ENCODE measurements around the gene ADAMTS7.
"Not testable (repeated sequence)": the region's sequence is repeated elsewhere in the genome, so short reads cannot be mapped to it uniquely, and the experiment has no call there.

The ADAMTS7 gene

GRCh38 chr15:78719819-78720450, 91.3 kb downstream of the ADAMTS7 start:
- H3K27ac ChIP-seq (ENCODE audit: insufficient read depth, low read depth, low read length, poor library complexity, severe bottlenecking); H3K36me3 ChIP-seq (ENCODE audit: control insufficient read depth, insufficient read depth, low read length); H3K9me3 ChIP-seq (ENCODE audit: control insufficient read depth, low read length); H3K27me3 ChIP-seq (ENCODE audit: control insufficient read depth, insufficient read depth, low read length, poor library complexity, severe bottlenecking); H3K4me3 ChIP-seq (ENCODE audit: insufficient read depth, low read depth, low read length); H3K4me1 ChIP-seq (ENCODE audit: control insufficient read depth, insufficient read depth, low read length): not testable (repeated sequence)
- 71 to 74% methylated on average over 21 of the region's 21 CpGs for WGBS, 2 experiments

- Histone ChIP-seq H3K27ac (ENCODE audit: insufficient read depth, low read depth, low read length, poor library complexity, severe bottlenecking) (no peak overlapping the region), H3K36me3 (ENCODE audit: control insufficient read depth, insufficient read depth, low read length) (no peaks in the 10 kb centered on the region), H3K27me3 (ENCODE audit: control insufficient read depth, insufficient read depth, low read length, poor library complexity, severe bottlenecking) (no peaks in the 10 kb centered on the region), H3K4me3 (ENCODE audit: insufficient read depth, low read depth, low read length) (no peak overlapping the region), H3K9me3 (ENCODE audit: control insufficient read depth, low read length) (no peaks in the 10 kb centered on the region), H3K4me1 (ENCODE audit: control insufficient read depth, insufficient read depth, low read length) (no peaks in the 10 kb centered on the region)
- WGBS, 2 experiments: 75 to 92% methylated on average over 1 to 2 of the region's 2 CpGs
Observed at GRCh38 chr15:78718837-78719236, 92.4 kb downstream of the ADAMTS7 start.

GRCh38 chr15:78717956-78718656, 93.2 kb downstream of the ADAMTS7 start:
- no peaks in the 10 kb centered on the region for H3K4me1 ChIP-seq (ENCODE audit: control insufficient read depth, insufficient read depth, low read length)

GRCh38 chr15:78716651-78717050, 94.6 kb downstream of the ADAMTS7 start:
- WGBS, 2 experiments: 94 to 98% methylated on average over 2 of the region's 2 CpGs
- no peaks in the 10 kb centered on the region for H3K9me3 ChIP-seq (ENCODE audit: control insufficient read depth, low read length)

More at GRCh38 chr15:78717956-78718656, 93.2 kb downstream of the ADAMTS7 start:
- Histone ChIP-seq H3K27ac (ENCODE audit: insufficient read depth, low read depth, low read length, poor library complexity, severe bottlenecking) (no peak overlapping the region), H3K36me3 (ENCODE audit: control insufficient read depth, insufficient read depth, low read length) (no peaks in the 10 kb centered on the region), H3K27me3 (ENCODE audit: control insufficient read depth, insufficient read depth, low read length, poor library complexity, severe bottlenecking) (no peaks in the 10 kb centered on the region), H3K4me3 (ENCODE audit: insufficient read depth, low read depth, low read length) (no peak overlapping the region), H3K9me3 (ENCODE audit: control insufficient read depth, low read length) (no peaks in the 10 kb centered on the region)
- WGBS, 2 experiments: 88 to 90% methylated on average over 2 of the region's 2 CpGs

GRCh38 chr15:78715930-78716329, 95.3 kb downstream of the ADAMTS7 start:
- 90 to 92% methylated on average over 1 to 2 of the region's 2 CpGs for WGBS, 2 experiments
- no peaks in the 10 kb centered on the region for H3K4me1 ChIP-seq (ENCODE audit: control insufficient read depth, insufficient read depth, low read length)
- H3K36me3 ChIP-seq (ENCODE audit: control insufficient read depth, insufficient read depth, low read length): no peaks in the 10 kb centered on the region
- H3K27ac ChIP-seq (ENCODE audit: insufficient read depth, low read depth, low read length, poor library complexity, severe bottlenecking): no peak overlapping the region
- no peak overlapping the region for H3K4me3 ChIP-seq (ENCODE audit: insufficient read depth, low read depth, low read length)
- no peaks in the 10 kb centered on the region for H3K9me3 ChIP-seq (ENCODE audit: control insufficient read depth, low read length)
- H3K27me3 ChIP-seq (ENCODE audit: control insufficient read depth, insufficient read depth, low read length, poor library complexity, severe bottlenecking): no peaks in the 10 kb centered on the region

More at GRCh38 chr15:78716651-78717050, 94.6 kb downstream of the ADAMTS7 start:
- Histone ChIP-seq H3K27ac (ENCODE audit: insufficient read depth, low read depth, low read length, poor library complexity, severe bottlenecking) (no peak overlapping the region), H3K27me3 (ENCODE audit: control insufficient read depth, insufficient read depth, low read length, poor library complexity, severe bottlenecking) (no peaks in the 10 kb centered on the region), H3K36me3 (ENCODE audit: control insufficient read depth, insufficient read depth, low read length) (no peaks in the 10 kb centered on the region), H3K4me1 (ENCODE audit: control insufficient read depth, insufficient read depth, low read length) (no peaks in the 10 kb centered on the region), H3K4me3 (ENCODE audit: insufficient read depth, low read depth, low read length) (no peak overlapping the region)

- no peak overlapping the region for H3K4me3 ChIP-seq (ENCODE audit: insufficient read depth, low read depth, low read length)
- H3K27me3 ChIP-seq (ENCODE audit: control insufficient read depth, insufficient read depth, low read length, poor library complexity, severe bottlenecking): no peaks in the 10 kb centered on the region
- no peaks in the 10 kb centered on the region for H3K4me1 ChIP-seq (ENCODE audit: control insufficient read depth, insufficient read depth, low read length)
- 95 to 97% methylated on average over 5 of the region's 5 CpGs for WGBS, 2 experiments
- no peaks in the 10 kb centered on the region for H3K9me3 ChIP-seq (ENCODE audit: control insufficient read depth, low read length)
- no peaks in the 10 kb centered on the region for H3K36me3 ChIP-seq (ENCODE audit: control insufficient read depth, insufficient read depth, low read length)
- no peak overlapping the region for H3K27ac ChIP-seq (ENCODE audit: insufficient read depth, low read depth, low read length, poor library complexity, severe bottlenecking)
Observed at GRCh38 chr15:78715434-78715833, 95.8 kb downstream of the ADAMTS7 start.

- Histone ChIP-seq H3K4me3 (ENCODE audit: insufficient read depth, low read depth, low read length) (no peak overlapping the region), H3K4me1 (ENCODE audit: control insufficient read depth, insufficient read depth, low read length) (no peaks in the 10 kb centered on the region), H3K9me3 (ENCODE audit: control insufficient read depth, low read length) (no peaks in the 10 kb centered on the region), H3K36me3 (ENCODE audit: control insufficient read depth, insufficient read depth, low read length) (no peaks in the 10 kb centered on the region), H3K27me3 (ENCODE audit: control insufficient read depth, insufficient read depth, low read length, poor library complexity, severe bottlenecking) (peaks cover 4% of the 10 kb centered on the region), H3K27ac (ENCODE audit: insufficient read depth, low read depth, low read length, poor library complexity, severe bottlenecking) (no peak overlapping the region)
- WGBS, 2 experiments: 58 to 62% methylated on average over 3 of the region's 3 CpGs
Observed at GRCh38 chr15:78714890-78715289, 96.4 kb downstream of the ADAMTS7 start.

GRCh38 chr15:78712797-78713515, 98.3 kb downstream of the ADAMTS7 start:
- no peak overlapping the region for H3K27ac ChIP-seq (ENCODE audit: insufficient read depth, low read depth, low read length, poor library complexity, severe bottlenecking)
- H3K27me3 ChIP-seq (ENCODE audit: control insufficient read depth, insufficient read depth, low read length, poor library complexity, severe bottlenecking): peaks cover 8% of the 10 kb centered on the region
- H3K36me3 ChIP-seq (ENCODE audit: control insufficient read depth, insufficient read depth, low read length): no peaks in the 10 kb centered on the region
- H3K4me3 ChIP-seq (ENCODE audit: insufficient read depth, low read depth, low read length): no peak overlapping the region
- 80 to 81% methylated on average over 8 of the region's 8 CpGs for WGBS, 2 experiments
- H3K9me3 ChIP-seq (ENCODE audit: control insufficient read depth, low read length): no peaks in the 10 kb centered on the region
- no peaks in the 10 kb centered on the region for H3K4me1 ChIP-seq (ENCODE audit: control insufficient read depth, insufficient read depth, low read length)

- no peak overlapping the region for H3K4me3 ChIP-seq (ENCODE audit: insufficient read depth, low read depth, low read length)
- H3K4me1 ChIP-seq (ENCODE audit: control insufficient read depth, insufficient read depth, low read length): no peaks in the 10 kb centered on the region
- H3K36me3 ChIP-seq (ENCODE audit: control insufficient read depth, insufficient read depth, low read length): no peaks in the 10 kb centered on the region
- peaks cover 8% of the 10 kb centered on the region for H3K27me3 ChIP-seq (ENCODE audit: control insufficient read depth, insufficient read depth, low read length, poor library complexity, severe bottlenecking)
- no peak overlapping the region for H3K27ac ChIP-seq (ENCODE audit: insufficient read depth, low read depth, low read length, poor library complexity, severe bottlenecking)
- no peaks in the 10 kb centered on the region for H3K9me3 ChIP-seq (ENCODE audit: control insufficient read depth, low read length)
- WGBS, 2 experiments: 88 to 92% methylated on average over 2 of the region's 2 CpGs
Observed at GRCh38 chr15:78711638-78712037, 99.6 kb downstream of the ADAMTS7 start.

GRCh38 chr15:78709263-78709882, 101.9 kb downstream of the ADAMTS7 start:
- no peak overlapping the region for H3K27ac ChIP-seq (ENCODE audit: insufficient read depth, low read depth, low read length, poor library complexity, severe bottlenecking)
- no peak overlapping the region for H3K4me3 ChIP-seq (ENCODE audit: insufficient read depth, low read depth, low read length)
- H3K27me3 ChIP-seq (ENCODE audit: control insufficient read depth, insufficient read depth, low read length, poor library complexity, severe bottlenecking): peaks cover 8% of the 10 kb centered on the region
- no peaks in the 10 kb centered on the region for H3K9me3 ChIP-seq (ENCODE audit: control insufficient read depth, low read length)
- H3K4me1 ChIP-seq (ENCODE audit: control insufficient read depth, insufficient read depth, low read length): no peaks in the 10 kb centered on the region
- WGBS, 2 experiments: 21 to 22% methylated on average over 21 of the region's 21 CpGs
- no peaks in the 10 kb centered on the region for H3K36me3 ChIP-seq (ENCODE audit: control insufficient read depth, insufficient read depth, low read length)
